GM10847 (cell line): ENCODE measurements around the gene FYN.

Experiments
- POLR2A ChIP-seq: IDR thresholded peaks from 2 replicates; pipeline ENCODE4 v1.6.1; 2011; ENCODE audit not compliant: insufficient read length; ENCODE audit errors: extremely low read depth

The FYN gene

DNA sequence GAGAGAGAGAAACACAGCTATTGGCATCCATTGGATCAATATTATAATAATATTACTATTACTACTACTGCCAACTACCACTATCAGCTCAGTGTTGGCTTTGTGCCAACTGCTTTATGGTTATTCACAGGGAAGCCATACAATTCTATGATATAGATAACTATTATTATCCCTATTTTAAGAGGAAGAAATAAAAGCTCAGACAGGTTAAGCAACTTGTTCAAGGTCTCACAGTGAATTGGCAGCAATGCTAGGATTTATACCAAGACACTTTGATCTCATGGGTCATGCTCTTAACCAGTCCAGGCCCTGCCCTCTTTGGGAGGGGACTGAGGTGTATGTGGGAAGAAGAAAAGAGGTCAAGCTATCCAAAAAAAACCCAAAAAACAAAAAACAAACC lies 185.6 kb downstream of the FYN start:
- no peak for TF ChIP-seq POLR2A

DNA sequence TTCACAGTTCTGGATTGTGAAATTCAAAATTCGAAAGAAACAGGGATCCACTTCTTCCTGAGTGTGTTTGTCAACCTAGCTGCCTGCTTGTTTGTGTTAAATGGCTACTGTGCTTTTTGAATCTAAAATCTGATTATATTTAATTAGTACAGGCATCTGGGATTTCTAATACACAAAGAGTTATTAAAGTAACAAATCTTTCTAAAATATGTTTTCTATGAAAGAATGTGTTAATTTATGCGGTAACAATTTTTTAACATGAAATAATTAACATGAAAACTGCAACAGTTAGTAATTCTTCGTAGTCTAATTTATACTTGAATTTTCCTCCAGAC lies 186.4 kb downstream of the FYN start:
- no peak for TF ChIP-seq POLR2A

DNA sequence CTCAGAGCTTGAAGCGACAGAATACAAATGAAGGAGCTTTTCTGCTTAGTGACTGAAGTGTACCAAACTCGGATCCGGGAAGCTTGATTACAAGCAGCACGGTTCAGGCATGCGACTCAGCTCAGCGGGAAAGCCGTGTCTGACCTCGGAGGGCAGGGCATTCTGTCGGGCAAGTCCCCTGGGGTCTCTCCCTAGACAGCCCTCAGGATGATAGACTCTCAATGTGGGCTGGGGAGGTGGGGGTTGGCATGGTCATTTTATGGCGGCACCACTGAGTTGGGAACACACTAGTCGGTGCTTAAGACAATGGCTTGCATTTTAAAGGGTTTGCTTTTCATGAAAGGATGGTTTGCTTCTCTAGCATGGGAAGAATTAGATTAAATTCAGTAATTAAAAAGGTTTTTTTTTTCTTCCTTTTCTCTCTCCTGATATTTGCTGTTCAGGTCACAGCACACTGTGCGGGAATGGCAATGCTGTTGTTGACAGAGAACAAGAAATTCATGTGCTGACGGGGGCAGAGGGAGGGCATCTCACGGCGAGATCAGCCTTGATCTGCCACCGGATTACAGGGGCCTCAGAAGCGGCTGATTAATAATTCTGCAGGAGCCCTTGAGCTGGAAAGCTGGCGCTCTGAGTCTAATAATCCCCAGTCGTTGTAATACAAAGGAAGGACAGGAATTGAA lies 186.9 kb downstream of the FYN start:
- no peak for TF ChIP-seq POLR2A

DNA sequence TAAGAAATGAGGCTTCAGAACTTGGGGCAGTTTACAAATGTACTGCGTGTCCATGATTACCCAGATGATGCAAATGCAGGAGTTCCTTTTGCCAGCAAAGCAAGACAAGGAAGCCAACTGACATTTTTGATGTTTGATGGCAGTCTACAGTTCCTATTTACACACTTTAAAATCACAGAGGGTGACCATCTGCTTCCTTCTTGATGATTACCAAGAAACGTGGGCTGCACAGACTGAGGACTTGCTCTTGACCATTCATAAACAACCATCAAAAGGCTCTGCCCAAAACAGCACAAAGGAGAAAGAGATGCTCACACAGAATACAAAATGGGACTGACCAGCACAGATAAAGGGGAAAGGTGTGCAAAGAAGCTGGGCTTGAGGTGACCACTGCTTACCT lies 187.7 kb downstream of the FYN start:
- TF ChIP-seq POLR2A: no peak

DNA sequence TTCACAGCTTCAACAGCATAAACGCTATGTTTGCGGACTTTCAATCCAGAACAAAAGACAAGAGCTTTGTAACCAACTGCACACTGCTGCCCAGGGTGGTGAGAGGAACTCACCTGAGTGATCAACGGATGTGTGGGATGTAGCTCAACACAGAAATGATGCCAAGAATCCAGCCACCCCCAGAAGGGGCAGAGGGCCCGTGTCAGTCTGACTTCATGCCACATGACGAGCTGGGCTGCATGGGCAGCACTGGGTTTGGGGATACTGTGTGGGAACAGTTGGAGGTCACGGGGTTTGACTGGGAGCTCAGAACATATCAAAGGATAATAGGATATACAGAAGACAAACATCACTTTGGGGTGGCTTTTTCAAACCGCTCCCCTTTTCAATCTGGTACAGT lies 188.2 kb downstream of the FYN start:
- no peak for TF ChIP-seq POLR2A

DNA sequence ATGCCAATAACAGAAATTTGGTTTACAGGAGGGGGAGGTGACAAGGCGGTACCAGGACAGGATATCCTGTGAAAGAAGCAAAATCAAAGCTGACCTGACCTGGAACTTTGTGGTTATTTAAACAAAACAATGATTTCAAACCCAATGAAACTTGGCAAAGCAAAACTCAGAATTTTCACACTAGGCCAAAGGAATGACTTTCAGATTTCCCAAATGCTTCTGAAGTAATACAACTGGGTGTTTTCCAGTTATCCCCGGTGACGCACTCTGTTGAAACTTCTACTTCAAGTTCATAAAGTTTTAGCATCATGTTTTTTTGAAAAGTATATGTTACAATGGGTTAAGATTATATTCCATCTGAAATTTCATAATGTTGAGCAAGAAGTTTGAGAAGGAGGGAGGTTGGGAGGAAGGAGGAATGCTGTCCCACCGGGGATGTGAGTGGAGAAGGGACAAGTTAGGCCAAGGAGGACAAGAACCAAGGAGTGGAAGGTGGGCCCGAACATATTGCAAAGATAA lies 189.4 kb downstream of the FYN start:
- no peak for TF ChIP-seq POLR2A

DNA sequence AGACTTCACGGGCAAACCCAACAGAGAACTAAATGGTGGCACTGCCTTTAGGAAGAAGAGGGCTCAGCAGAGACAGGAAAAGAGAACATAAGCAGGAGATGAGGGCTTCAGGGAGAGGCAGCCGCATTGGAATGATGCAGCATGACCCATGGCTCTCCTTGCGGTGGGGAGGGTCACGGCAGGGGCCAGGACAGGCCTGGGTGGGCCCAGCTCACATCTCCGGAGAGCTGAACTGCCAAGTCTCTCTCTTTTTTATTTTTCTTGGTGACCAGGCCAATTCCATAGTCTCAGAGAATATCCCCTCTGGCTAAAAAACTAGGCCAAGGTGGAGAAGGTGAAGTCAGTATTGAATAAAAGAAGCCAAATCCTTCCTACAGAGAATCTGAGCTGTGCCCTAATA lies 190.1 kb downstream of the FYN start:
- no peak for TF ChIP-seq POLR2A

DNA sequence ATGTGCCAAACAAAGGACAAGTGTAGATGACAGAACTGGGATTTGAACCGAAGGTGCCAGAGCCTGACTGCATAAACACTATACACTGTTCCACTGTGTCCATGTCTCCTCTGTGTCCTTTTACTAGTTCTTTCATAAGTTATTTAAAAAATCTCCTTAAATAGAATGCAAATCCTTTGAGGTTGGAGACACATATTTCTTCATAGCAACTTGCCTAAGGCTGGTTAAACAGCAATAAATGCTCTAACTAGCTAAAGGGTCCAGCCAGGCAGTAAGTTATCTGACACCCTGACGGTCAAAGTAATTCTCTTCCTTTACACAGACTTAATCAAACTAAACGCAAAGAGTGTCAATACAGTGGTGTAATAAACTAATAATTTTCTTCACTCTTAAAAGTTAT lies 191.4 kb downstream of the FYN start:
- no peak for TF ChIP-seq POLR2A

DNA sequence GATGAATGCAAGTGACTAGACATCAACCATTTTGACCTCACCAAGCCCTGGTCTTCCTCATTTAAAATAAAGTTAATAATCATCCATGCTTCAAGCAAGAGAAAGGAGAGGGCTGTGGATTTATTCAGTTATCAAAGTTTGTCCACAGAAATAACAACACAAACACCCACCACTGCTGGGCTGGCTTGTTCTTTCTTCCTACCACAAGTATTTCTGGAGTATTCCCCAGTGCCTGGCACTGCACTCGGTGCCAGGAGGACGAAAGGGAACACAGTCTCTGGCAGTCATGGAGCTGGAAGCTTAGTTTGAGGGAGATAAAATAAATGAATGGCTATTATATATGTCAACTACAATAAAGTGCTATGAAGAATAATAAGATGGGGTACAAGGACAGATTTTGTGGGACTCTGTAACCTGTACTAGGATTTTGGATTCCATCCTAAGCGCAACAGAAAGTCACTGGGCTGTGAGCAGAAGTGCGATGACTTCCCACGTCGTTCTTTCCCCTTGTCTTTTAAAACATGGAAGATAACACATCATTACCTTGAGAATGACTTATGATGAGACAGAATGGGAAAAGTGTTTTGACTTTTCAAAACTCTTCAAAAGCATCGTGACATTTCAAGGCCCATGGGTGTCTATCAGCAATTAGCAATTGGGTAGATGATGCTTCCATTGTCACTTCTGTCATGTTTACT lies 193.1 kb downstream of the FYN start:
- TF ChIP-seq POLR2A: no peak

DNA sequence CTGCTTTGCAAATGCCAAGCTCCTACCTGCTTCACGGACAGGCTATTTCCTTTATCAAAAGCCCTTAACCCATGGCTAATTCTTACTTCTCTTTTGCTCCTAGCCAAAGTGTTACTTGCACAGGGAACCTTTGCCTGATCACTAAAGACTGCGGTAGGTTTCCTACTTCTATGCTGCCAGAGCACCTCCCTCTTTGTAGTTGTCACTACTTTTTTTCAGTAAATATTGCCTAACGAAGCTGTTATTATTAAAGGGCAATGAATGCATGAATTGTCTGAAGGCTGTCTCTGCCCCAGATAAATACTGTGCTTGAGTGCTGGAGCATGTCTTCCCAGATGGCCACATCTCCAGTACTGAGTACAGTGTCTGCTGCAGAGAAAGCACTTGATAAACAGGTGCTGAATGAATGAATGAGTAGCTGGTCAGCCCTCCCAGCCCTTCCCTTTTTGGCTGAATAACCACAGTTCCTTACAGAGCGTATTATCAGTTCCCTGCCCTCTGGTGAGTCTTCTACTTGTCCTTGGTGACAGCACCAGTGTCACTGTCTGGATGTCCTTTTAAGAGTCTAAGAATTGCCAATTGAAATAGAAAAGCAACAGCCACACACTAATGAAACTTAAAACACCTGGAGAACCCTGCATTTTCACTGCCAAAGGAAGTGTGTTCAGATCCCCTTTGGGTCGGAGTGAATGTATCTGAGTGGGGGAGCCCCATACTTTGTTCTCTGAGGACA lies 194.0 kb downstream of the FYN start:
- TF ChIP-seq POLR2A: no peak

DNA sequence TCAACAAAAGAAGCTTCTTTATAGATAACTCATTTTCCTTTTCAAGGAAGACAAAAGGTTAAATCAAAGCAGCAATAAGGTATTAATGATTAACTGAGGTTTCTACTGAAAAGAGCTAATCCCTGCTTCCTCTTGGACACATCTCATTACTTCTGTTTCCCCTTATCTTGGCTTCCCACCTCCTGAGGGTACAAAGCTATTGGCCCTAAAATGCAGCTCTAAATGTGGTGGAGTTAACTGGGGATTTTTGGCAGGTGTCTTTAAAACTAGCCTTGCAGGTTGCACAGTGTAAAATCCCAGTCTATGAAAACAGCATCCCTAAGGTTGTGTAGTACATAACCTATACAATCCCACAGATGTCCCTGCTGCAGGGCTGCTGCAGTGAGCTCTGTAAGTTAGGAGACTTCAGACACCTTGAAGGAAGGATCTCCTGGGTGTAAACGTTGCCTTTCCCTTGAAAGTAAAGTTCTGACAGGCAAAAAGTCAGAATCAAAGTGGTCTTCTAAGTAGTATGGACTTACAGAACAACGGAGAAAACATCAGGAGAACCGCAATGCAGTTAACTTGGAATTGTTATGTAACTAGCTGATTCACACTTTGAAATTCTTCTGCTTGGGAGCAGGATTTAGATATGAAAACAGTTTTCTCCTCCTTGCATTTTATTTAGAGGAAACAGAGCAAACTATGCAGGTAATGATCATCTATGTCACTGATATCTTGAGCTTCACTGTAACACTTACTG lies 195.8 kb downstream of the FYN start:
- no peak for TF ChIP-seq POLR2A

DNA sequence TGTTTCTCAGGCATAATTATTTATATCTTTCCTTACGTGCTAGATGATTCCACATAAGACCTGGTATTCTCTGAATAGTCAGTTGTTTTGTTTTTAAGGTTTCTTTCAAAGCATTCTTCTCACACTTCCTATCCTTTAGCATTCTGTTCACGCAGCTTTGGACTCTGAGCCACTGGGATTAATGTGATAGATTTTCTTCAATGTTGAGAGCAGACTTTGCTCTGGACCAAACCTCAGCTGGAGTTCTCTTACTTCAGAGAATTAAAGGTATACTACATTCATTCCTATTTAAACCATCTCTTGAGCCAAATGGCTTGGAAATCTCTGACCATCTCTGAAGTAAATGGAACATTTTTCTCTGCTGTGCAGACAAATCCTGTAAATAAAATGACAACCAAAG lies 196.9 kb downstream of the FYN start:
- TF ChIP-seq POLR2A: no peak

DNA sequence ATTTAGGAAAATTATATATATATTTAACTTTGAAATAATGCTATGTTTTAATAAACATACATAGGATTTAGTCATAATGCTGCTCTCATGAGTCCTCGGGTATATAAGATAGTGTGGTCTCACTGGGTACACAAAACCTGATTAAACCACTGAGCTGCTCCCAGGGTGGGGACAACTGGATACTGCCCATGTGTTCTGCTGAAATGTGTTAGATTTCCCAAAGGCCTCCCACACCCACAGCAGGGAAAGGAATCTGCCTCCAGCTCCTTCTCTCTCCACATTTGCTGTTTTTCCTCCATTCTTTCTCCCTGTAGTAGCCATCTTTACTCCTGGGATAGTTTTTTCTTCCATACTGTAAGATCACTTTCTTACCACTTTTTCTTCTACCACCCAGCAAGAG lies 198.4 kb downstream of the FYN start:
- no peak for TF ChIP-seq POLR2A

DNA sequence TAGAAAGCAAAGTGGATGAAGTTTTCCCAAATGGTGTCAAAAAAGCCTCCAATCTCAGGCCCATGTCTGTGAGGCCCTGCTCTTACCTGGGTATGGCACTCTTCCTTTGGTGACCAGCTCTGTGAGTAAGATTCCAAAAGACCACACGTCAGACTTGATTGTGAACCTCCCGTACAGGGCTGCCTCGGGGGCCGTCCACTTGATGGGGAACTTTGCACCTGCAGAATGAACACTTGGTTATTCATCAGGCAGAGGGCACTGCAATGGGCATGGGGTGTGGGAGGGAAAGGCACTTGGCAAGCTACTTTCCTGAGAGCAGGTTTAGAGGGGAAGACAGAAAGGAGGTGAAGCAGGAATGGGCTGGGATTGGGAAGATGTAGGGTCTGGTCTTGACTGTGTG lies 198.8 kb downstream of the FYN start:
- TF ChIP-seq POLR2A: no peak

DNA sequence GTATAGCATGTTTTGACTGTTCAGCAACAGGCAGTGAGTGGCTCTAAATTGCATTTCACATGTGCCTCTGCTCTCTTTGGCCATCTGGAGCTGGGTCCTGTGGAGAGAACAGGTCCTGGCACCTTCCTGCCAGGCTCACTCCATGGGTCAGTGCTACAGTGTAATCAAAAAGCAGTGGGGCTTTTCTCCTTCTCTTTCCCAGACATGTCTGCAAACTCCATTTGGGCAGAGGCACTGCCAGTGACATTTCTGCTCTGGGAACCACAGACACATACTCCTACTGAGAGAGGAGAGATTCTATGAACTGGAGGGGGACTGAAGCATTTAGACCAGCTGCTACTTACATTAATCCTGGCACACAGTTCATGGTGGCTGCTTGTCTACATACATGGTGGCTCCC lies 199.3 kb downstream of the FYN start:
- no peak for TF ChIP-seq POLR2A

DNA sequence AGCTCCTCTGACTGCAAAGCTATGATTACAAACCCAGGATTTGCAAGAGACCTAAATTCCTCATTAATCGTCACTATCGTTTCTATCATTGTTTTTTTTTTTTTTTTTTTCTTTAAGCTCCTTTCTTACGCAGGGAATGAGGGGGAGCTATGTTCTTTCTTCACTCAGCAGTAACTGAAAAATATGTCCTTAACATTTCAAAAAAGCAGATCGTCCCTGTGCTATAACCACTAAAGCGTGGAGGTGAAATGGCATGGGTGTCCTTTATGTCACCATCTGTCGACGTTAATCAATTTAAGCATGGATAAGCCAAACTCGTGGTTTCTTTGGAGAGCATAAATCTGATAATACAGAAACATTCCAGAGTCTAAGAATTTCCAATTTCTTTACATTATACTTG lies 199.7 kb downstream of the FYN start:
- TF ChIP-seq POLR2A: no peak
